T1000 (cell line): Measurements from ENCODE around the gene BRK1.
A peak's percentile ranks its signal among the peaks of the same experiment; 100 is the strongest.
"Not testable (repeated sequence)": the region's sequence is repeated elsewhere in the genome, so short reads cannot be mapped to it uniquely, and the experiment has no call there.

Experiments used
- DNase-seq: peaks from one replicate; lab custom pipeline; 2025; ENCODE audit warnings: mixed read lengths; lab: John Stamatoyannopoulos, UW

BRK1 gene

GRCh38 chr3:10115326-10116137 lies at the start of gene BRK1:
Gene BRK1 (plus strand): TSS chr3:10115675. CDS start chr3:10115702, 27 bp downstream.
- peak; percentile 89 for DNase-seq

- DNase-seq = not testable (repeated sequence)
Measured at GRCh38 chr3:10070077-10070476, 45.4 kb upstream of the BRK1 start.

- DNase-seq = no peak
Measured at GRCh38 chr3:10074666-10075065, 40.8 kb upstream of the BRK1 start.

GRCh38 chr3:10081871-10082270 lies 33.6 kb upstream of the BRK1 start:
- no peak for DNase-seq

- no peak for DNase-seq
Measured at GRCh38 chr3:10085738-10086137, 29.7 kb upstream of the BRK1 start.

- no peak for DNase-seq
Measured at GRCh38 chr3:10088256-10088655, 27.2 kb upstream of the BRK1 start.

- no peak for DNase-seq
Measured at GRCh38 chr3:10090179-10090578, 25.3 kb upstream of the BRK1 start.

- not testable (repeated sequence) for DNase-seq
Measured at GRCh38 chr3:10090774-10091173, 24.7 kb upstream of the BRK1 start.

GRCh38 chr3:10091387-10091786 lies 24.1 kb upstream of the BRK1 start:
- not testable (repeated sequence) for DNase-seq

GRCh38 chr3:10093678-10094077 lies 21.8 kb upstream of the BRK1 start:
- DNase-seq = no peak

GRCh38 chr3:10099041-10099440 lies 16.4 kb upstream of the BRK1 start:
- no peak for DNase-seq

GRCh38 chr3:10106919-10107318 lies 8.6 kb upstream of the BRK1 start:
- DNase-seq = no peak

GRCh38 chr3:10108091-10108490 lies 7.4 kb upstream of the BRK1 start, which contains the start of gene FANCD2OS:
Gene FANCD2OS (minus strand): TSS chr3:10108255. CDS start chr3:10104774, 3,481 bp downstream.
- no peak for DNase-seq

- DNase-seq = no peak
Measured at GRCh38 chr3:10116138-10116460, 624 bp downstream of the BRK1 start.

- DNase-seq = no peak
Measured at GRCh38 chr3:10116928-10117327, 1.5 kb downstream of the BRK1 start.

- no peak for DNase-seq
Measured at GRCh38 chr3:10119376-10119775, 3.9 kb downstream of the BRK1 start.

- DNase-seq = no peak
Measured at GRCh38 chr3:10121064-10121463, 5.6 kb downstream of the BRK1 start.

GRCh38 chr3:10122724-10123123 lies 7.2 kb downstream of the BRK1 start:
- no peak for DNase-seq

GRCh38 chr3:10135872-10136271 lies 20.4 kb downstream of the BRK1 start:
- DNase-seq = not testable (repeated sequence)

- no peak for DNase-seq
Measured at GRCh38 chr3:10136426-10137005, 21.0 kb downstream of the BRK1 start.

- no peak for DNase-seq
Measured at GRCh38 chr3:10137178-10137577, 21.7 kb downstream of the BRK1 start.

- no peak for DNase-seq
Measured at GRCh38 chr3:10140996-10141546, 25.6 kb downstream of the BRK1 start.
